HCT116 (cell line): Measurements from ENCODE around the gene GRAP. TPM values are rescaled to one million over a fixed set of nuclear protein-coding genes. Genes with fewer than 3 reads are reported as not detected.

Experiments used
- ATAC-seq: fragments of 200-7000 bp; cut with Tn5 transposase; 2 replicates; pipeline ENCODE4 v1.9.1; 2020; ENCODE audit warnings: mild to moderate bottlenecking, moderate library complexity
- BruUV-seq: library from RNA; stranded (reverse); fragments of 400-500 nt; replicated peaks from 2 replicates; lab custom pipeline; 2021; lab: Mats Ljungman, UMichigan
- CTCF ChIA-PET: fragments of 300-600 bp; sonication (Branson Sonifier 250); formaldehyde crosslinking; loops from one replicate; lab custom pipeline; 2021; ENCODE audit warnings: antibody characterized with exemption; lab: Charles Lee
- POLR2A ChIA-PET: fragments of 300-600, 350-600 bp; sonication (Branson Sonifier 250); formaldehyde crosslinking; loops from one replicate; lab custom pipeline; 2021; ENCODE audit warnings: antibody characterized with exemption; lab: Charles Lee
- RAD21 ChIA-PET, 2 experiments: fragments of 300-600 bp; sonication (Branson Sonifier 250); formaldehyde crosslinking; loops; one replicate each; lab custom pipeline; 2023; ENCODE audit warnings: low total read pairs in 2 of 2; ENCODE audit not compliant: uncharacterized antibody in 2 of 2, unreplicated experiment in 2 of 2, low non-redundant PET in 1 of 2; lab: Charles Lee
- DNase-seq: peaks from one replicate; pipeline ENCODE4 v3.0.0-alpha.2; 2010; ENCODE audit warnings: low read depth, low spot score
- H2AFZ ChIP-seq: fragments of 200-600 bp; shearing (Covaris generic), sonication (generic); 2 replicates; pipeline ENCODE4 v1.6.1; 2017; ENCODE audit warnings: low read depth, mixed run types, mixed read lengths, antibody characterized with exemption, low read length; ENCODE audit not compliant: poor library complexity, severe bottlenecking
- H3K27ac ChIP-seq: 2 replicates; pipeline ENCODE4 v1.5.1; 2012; ENCODE audit warnings: low read depth, low read length
- H3K27me3 ChIP-seq: fragments of 200-600 bp; sonication (generic); 2 replicates; pipeline ENCODE4 v1.6.1; 2016; ENCODE audit warnings: mixed run types, low read length, mixed read lengths; ENCODE audit not compliant: insufficient read depth
- H3K36me3 ChIP-seq, 2 experiments: fragments of 200-500 bp in 1 of 2; fragments of 200-600 bp in 1 of 2; sonication (Bioruptor generic) in 1 of 2; sonication (generic) in 1 of 2; 2 replicates each; pipeline versions ENCODE4 v1.5.1 to v1.6.1; 2014 to 2016; ENCODE audit warnings: low read length in 2 of 2, inconsistent platforms in 1 of 2, mixed read lengths in 1 of 2, mixed run types in 1 of 2; ENCODE audit not compliant: insufficient read depth in 2 of 2, control insufficient read depth in 1 of 2
- H3K4me1 ChIP-seq, 2 experiments: fragments of 200-600 bp in 1 of 2; sonication (generic) in 1 of 2; 2 replicates each; pipeline versions ENCODE4 v1.5.1 to v1.6.1; 2012 to 2017; ENCODE audit warnings: low read length in 2 of 2, inconsistent platforms in 1 of 2, mild to moderate bottlenecking in 1 of 2, mixed read lengths in 1 of 2, mixed run types in 1 of 2, moderate library complexity in 1 of 2; ENCODE audit not compliant: insufficient read depth in 2 of 2, control insufficient read depth in 1 of 2
- H3K4me2 ChIP-seq: fragments of 200-600 bp; sonication (generic); 2 replicates; pipeline ENCODE4 v1.6.1; 2017; ENCODE audit warnings: mixed run types, low read length, mixed read lengths
- H3K4me3 ChIP-seq, 2 experiments: fragments of 200-600 bp in 1 of 2; sonication (generic) in 1 of 2; replicated peaks in 1 of 2; 2 replicates each; pipeline ENCODE4 v1.5.1; 2011 to 2016; ENCODE audit warnings: low read length in 2 of 2, control low read depth in 1 of 2, low read depth in 1 of 2, mild to moderate bottlenecking in 1 of 2, mixed read lengths in 1 of 2, mixed run types in 1 of 2
- H3K79me2 ChIP-seq: fragments of 200-600 bp; sonication (generic); 2 replicates; pipeline ENCODE4 v1.6.1; 2017; ENCODE audit warnings: mild to moderate bottlenecking, mixed run types, low read length, moderate library complexity, mixed read lengths; ENCODE audit not compliant: insufficient read depth
- H3K9ac ChIP-seq: fragments of 200-600 bp; sonication (generic); 2 replicates; pipeline ENCODE4 v1.6.1; 2016; ENCODE audit warnings: low read length, mixed read lengths
- H3K9me2 ChIP-seq: fragments of 200-600 bp; sonication (generic), shearing (Covaris generic); 2 replicates; pipeline ENCODE4 v1.6.1; 2017; ENCODE audit warnings: mixed run types, mild to moderate bottlenecking, moderate library complexity; ENCODE audit not compliant: insufficient read depth
- H3K9me3 ChIP-seq, 2 experiments: fragments of 200-500 bp in 1 of 2; fragments of 200-600 bp in 1 of 2; sonication (Bioruptor generic) in 1 of 2; sonication (generic) in 1 of 2; 2 replicates each; pipeline ENCODE4 v1.6.1; 2014 to 2017; ENCODE audit warnings: low read length in 2 of 2, mixed read lengths in 2 of 2, inconsistent platforms in 1 of 2, low read depth in 1 of 2, mild to moderate bottlenecking in 1 of 2, mixed run types in 1 of 2, moderate library complexity in 1 of 2; ENCODE audit not compliant: control insufficient read depth in 1 of 2, insufficient read depth in 1 of 2
- H4K20me1 ChIP-seq: fragments of 200-600 bp; sonication (generic), shearing (Covaris generic); 2 replicates; pipeline ENCODE4 v1.6.1; 2017; ENCODE audit warnings: mixed run types, mild to moderate bottlenecking, moderate library complexity; ENCODE audit not compliant: insufficient read depth
- EGR1 ChIP-seq: IDR thresholded peaks from 2 replicates; pipeline ENCODE4 v1.6.1; 2012; ENCODE audit warnings: low read depth
- EZH2phosphoT487 ChIP-seq: fragments of 200-600 bp; IDR thresholded peaks from 2 replicates; pipeline ENCODE4 v1.6.1; 2018; ENCODE audit warnings: antibody characterized with exemption, borderline replicate concordance
- FOSL1 ChIP-seq: IDR thresholded peaks from 2 replicates; pipeline ENCODE4 v1.6.1; 2012; ENCODE audit warnings: low read depth
- JUND ChIP-seq: IDR thresholded peaks from 2 replicates; pipeline ENCODE4 v1.6.1; 2012
- MAX ChIP-seq: IDR thresholded peaks from 2 replicates; pipeline ENCODE4 v1.6.1; 2012
- POLR2A ChIP-seq: IDR thresholded peaks from 2 replicates; pipeline ENCODE4 v1.7.0; 2011; ENCODE audit warnings: borderline replicate concordance; ENCODE audit not compliant: insufficient read depth, insufficient read length; ENCODE audit errors: extremely low read depth
- POLR2AphosphoS5 ChIP-seq: IDR thresholded peaks from 2 replicates; pipeline ENCODE4 v1.6.1; 2011; ENCODE audit warnings: mild to moderate bottlenecking, low read depth, low read length, moderate library complexity
- RAD21 ChIP-seq: IDR thresholded peaks from 2 replicates; pipeline ENCODE4 v1.6.1; 2012; ENCODE audit warnings: low read depth, mild to moderate bottlenecking
- SIN3A ChIP-seq: IDR thresholded peaks from 2 replicates; pipeline ENCODE4 v1.6.1; 2012; ENCODE audit warnings: low read depth
- TCF7L2 ChIP-seq: IDR thresholded peaks from 2 replicates; pipeline ENCODE4 v1.7.0; 2011; ENCODE audit warnings: borderline replicate concordance, inconsistent platforms; ENCODE audit not compliant: insufficient read depth, insufficient read length; ENCODE audit errors: extremely low read depth
- ZBTB33 ChIP-seq: IDR thresholded peaks from 2 replicates; pipeline ENCODE4 v1.6.1; 2011; ENCODE audit warnings: mild to moderate bottlenecking, low read length, moderate library complexity; ENCODE audit not compliant: insufficient replicate concordance; ENCODE audit errors: extremely low read depth
- ZNF274 ChIP-seq: fragments of 200-500 bp; sonication (Bioruptor generic); IDR thresholded peaks from 2 replicates; pipeline ENCODE4 v1.6.1; 2014; ENCODE audit warnings: mild to moderate bottlenecking, low read depth, low read length, inconsistent platforms
- intact Hi-C: fragments of 100-400 bp; cut with micrococcal nuclease; formaldehyde crosslinking; loops from 2 replicates; pipeline ENCODE4 v1.10.0; 2022
- total RNA-seq: library from RNA; stranded (reverse); gene quantifications from one replicate; pipeline ENCODE4 v1.2.1, GENCODE V29; 2021; ENCODE audit not compliant: unreplicated experiment

GRAP gene
- total RNA-seq, 1 experiment from 2014 or later: 0.27 TPM

GRCh38 chr17:19005137-19005773, 41.5 kb downstream of the GRAP start:
- H3K9me3 ChIP-seq: no peaks in the 10 kb centered on the region
- TF ChIP-seq RAD21: no peak
- TF ChIP-seq EGR1: no peak
- no peak for TF ChIP-seq JUND
- TF ChIP-seq ZNF274: no peak
- TF ChIP-seq POLR2A: peak; percentile 15
- TF ChIP-seq MAX: no peak
- TF ChIP-seq, all 23 proteins: peak for 1
- Histone ChIP-seq H3K4me1 (peaks cover 13 to 32% of the 10 kb centered on the region in 2 experiments; a peak in 3 of 4 replicates), H3K9ac (peak overlapping the region; percentile 85), H3K9me2 (no peaks in the 10 kb centered on the region), H2AFZ (peak overlapping the region; percentile 76), H3K79me2 (peaks cover 40% of the 10 kb centered on the region), H3K4me3 (peak overlapping the region; percentile 83 to 84), H3K4me2 (peak overlapping the region; percentile 100), H4K20me1 (no peaks in the 10 kb centered on the region; the same call in 1 of the 2 replicates), H3K36me3 (peaks cover 5 to 31% of the 10 kb centered on the region in 2 experiments; a peak in 3 of 4 replicates), H3K27me3 (no peaks in the 10 kb centered on the region), H3K27ac (peak overlapping the region; percentile 78)
- ChIA-PET CTCF (no interaction called here), RAD21 (no interaction called here), POLR2A (no interaction called here)
- BruUV-seq: TSS peak; percentile 96
- no peak for ATAC-seq
- DNase-seq: no peak
- intact Hi-C loops: no loop called here

- peak; percentile 66; the same call in 1 of the 2 replicates for TF ChIP-seq SIN3A
- peak; percentile 76 for TF ChIP-seq FOSL1
- peak; percentile 77 for TF ChIP-seq MAX
- TF ChIP-seq ZBTB33: peak; percentile 58
- peak; percentile 83 for TF ChIP-seq JUND
- no peak for TF ChIP-seq RAD21
- no peak for TF ChIP-seq EZH2phosphoT487
- peak; percentile 84 for TF ChIP-seq POLR2AphosphoS5
- peak; percentile 29 for TF ChIP-seq TCF7L2
- TF ChIP-seq, all 23 proteins: peak for 7
- ChIA-PET CTCF (no interaction called here), RAD21 (no interaction called here), POLR2A (no interaction called here)
- Histone ChIP-seq H3K36me3 (peaks cover 9 to 38% of the 10 kb centered on the region in 2 experiments; a peak in 3 of 4 replicates), H3K4me3 (peak within 1 kb of the TSS; percentile 83 to 84), H3K79me2 (peaks cover 47% of the 10 kb centered on the region), H3K9ac (peak within 1 kb of the TSS; percentile 85), H3K9me3 (no peaks in the 10 kb centered on the region), H3K4me1 (peaks cover 13 to 32% of the 10 kb centered on the region in 2 experiments; a peak in 3 of 4 replicates), H4K20me1 (no peaks in the 10 kb centered on the region; the same call in 1 of the 2 replicates), H2AFZ (peak within 1 kb of the TSS; percentile 76), H3K27ac (peak within 1 kb of the TSS; percentile 78), H3K27me3 (no peaks in the 10 kb centered on the region), H3K9me2 (no peaks in the 10 kb centered on the region), H3K4me2 (peak within 1 kb of the TSS; percentile 100)
- intact Hi-C loops: no loop called here
- peak; percentile 51 for DNase-seq
- BruUV-seq: no TSS peak
- peak; percentile 87 for ATAC-seq
Observed at GRCh38 chr17:19004421-19005136, 42.2 kb downstream of the GRAP start, which contains the start of gene FAM83G. Gene FAM83G (minus strand): TSS chr17:19004764. CDS start chr17:19004041, 723 bp downstream.
